GM13976 (cell line): ENCODE data around the gene ULBP2.
"Not testable (repeated sequence)": the region's sequence is repeated elsewhere in the genome, so short reads cannot be mapped to it uniquely, and the experiment has no call there.

Experiments
- DNase-seq: peaks from one replicate; pipeline ENCODE4 v3.0.0; 2012; ENCODE audit warnings: low spot score
- CTCF ChIP-seq: IDR thresholded peaks from 2 replicates; pipeline ENCODE4 v1.5.1; 2012; ENCODE audit warnings: borderline replicate concordance, mild to moderate bottlenecking; ENCODE audit not compliant: insufficient read depth; ENCODE audit errors: extremely low read depth, missing control alignments, control extremely low read depth
- in situ Hi-C: fragments of 300-500 bp; cut with MboI; formaldehyde crosslinking; loops from one replicate; pipeline ENCODE4 v1.12.0; 2022; ENCODE audit warnings: low sequenced_read_pairs, mixed read lengths, inconsistent platforms; ENCODE audit not compliant: unreplicated experiment

ULBP2 gene

GRCh38 chr6:149925253-149925973, 16.4 kb upstream of the ULBP2 start:
- DNase-seq = no peak

GRCh38 chr6:149925974-149926777, 15.6 kb upstream of the ULBP2 start:
- in situ Hi-C loops = no loop called here
- DNase-seq = no peak

More at GRCh38 chr6:149925253-149925973, 16.4 kb upstream of the ULBP2 start:
- in situ Hi-C loops = no loop called here
- no peak for TF ChIP-seq CTCF

GRCh38 chr6:149927025-149927424, 14.8 kb upstream of the ULBP2 start:
- DNase-seq, in situ Hi-C loops: not testable (repeated sequence)

More at GRCh38 chr6:149925974-149926777, 15.6 kb upstream of the ULBP2 start:
- peak; percentile 70 for TF ChIP-seq CTCF

GRCh38 chr6:149929422-149929821, 12.4 kb upstream of the ULBP2 start:
- in situ Hi-C loops = no loop called here
- DNase-seq = no peak
- no peak for TF ChIP-seq CTCF

- TF ChIP-seq CTCF = no peak
- in situ Hi-C loops = no loop called here
- no peak for DNase-seq
Measured at GRCh38 chr6:149931501-149931900, 10.3 kb upstream of the ULBP2 start.

- no peak for DNase-seq
- no peak for TF ChIP-seq CTCF
- in situ Hi-C loops = no loop called here
Measured at GRCh38 chr6:149933036-149933435, 8.8 kb upstream of the ULBP2 start.

- DNase-seq = no peak
- in situ Hi-C loops = no loop called here
- TF ChIP-seq CTCF = no peak
Measured at GRCh38 chr6:149933461-149933860, 8.4 kb upstream of the ULBP2 start.
